Measurements from ENCODE around the gene ADSS2. TPM values are rescaled to one million over a fixed set of nuclear protein-coding genes. Genes with fewer than 3 reads are reported as not detected.

The ADSS2 gene
- total RNA-seq, 1 donor, result 52.8 TPM

- H3K36me3 ChIP-seq (ENCODE audit: insufficient read depth, low read length), result peaks cover 34% of the 10 kb centered on the region
- peak overlapping the region; percentile 11 for H3K4me2 ChIP-seq (ENCODE audit: insufficient read depth, low read length)
- no peaks in the 10 kb centered on the region for H4K20me1 ChIP-seq (ENCODE audit: insufficient read depth, low read length)
- no peak overlapping the region for H3K4me3 ChIP-seq (ENCODE audit: insufficient read depth, low read length)
- H3K79me2 ChIP-seq (ENCODE audit: insufficient read depth, low read length), result no peaks in the 10 kb centered on the region
- H2AFZ ChIP-seq (ENCODE audit: low read length), result no peak overlapping the region
- no peak for TF ChIP-seq CTCF (IDR thresholded peaks at IDR 0.05; ENCODE audit: extremely low read depth, low read depth, low read length)
- peaks cover 14% of the 10 kb centered on the region for H3K4me1 ChIP-seq (ENCODE audit: insufficient read depth, low read length)
- no peaks in the 10 kb centered on the region for H3K9me3 ChIP-seq (ENCODE audit: low read depth, low read length)
- H3K27me3 ChIP-seq (ENCODE audit: insufficient read depth, low read length), result no peaks in the 10 kb centered on the region
- H3K27ac ChIP-seq (ENCODE audit: low read depth, low read length), result no peak overlapping the region
- no peak for DNase-seq (ENCODE audit: insufficient read length, low spot score, missing footprints)
These were observed 42.0 kb downstream of the ADSS2 start for GRCh38 chr1:244409701-244410100.

GRCh38 chr1:244406337-244406736 is 45.4 kb downstream of the ADSS2 start:
- no peak overlapping the region for H3K4me3 ChIP-seq (ENCODE audit: insufficient read depth, low read length)
- peaks cover 21% of the 10 kb centered on the region for H3K36me3 ChIP-seq (ENCODE audit: insufficient read depth, low read length)
- TF ChIP-seq CTCF (IDR thresholded peaks at IDR 0.05; ENCODE audit: extremely low read depth, low read depth, low read length), result no peak
- H3K9me3 ChIP-seq (ENCODE audit: low read depth, low read length), result peaks cover 4% of the 10 kb centered on the region
- no peak overlapping the region for H2AFZ ChIP-seq (ENCODE audit: low read length)
- no peaks in the 10 kb centered on the region for H3K27me3 ChIP-seq (ENCODE audit: insufficient read depth, low read length)
- no peaks in the 10 kb centered on the region for H3K79me2 ChIP-seq (ENCODE audit: insufficient read depth, low read length)
- no peak for DNase-seq (ENCODE audit: insufficient read length, low spot score, missing footprints)
- peaks cover 8% of the 10 kb centered on the region for H3K4me1 ChIP-seq (ENCODE audit: insufficient read depth, low read length)
- no peaks in the 10 kb centered on the region for H4K20me1 ChIP-seq (ENCODE audit: insufficient read depth, low read length)
- no peak overlapping the region for H3K27ac ChIP-seq (ENCODE audit: low read depth, low read length)
- no peak overlapping the region for H3K4me2 ChIP-seq (ENCODE audit: insufficient read depth, low read length)

GRCh38 chr1:244405856-244406255 is 45.9 kb downstream of the ADSS2 start:
- H3K27me3 ChIP-seq (ENCODE audit: insufficient read depth, low read length), result no peaks in the 10 kb centered on the region
- no peaks in the 10 kb centered on the region for H3K79me2 ChIP-seq (ENCODE audit: insufficient read depth, low read length)
- no peaks in the 10 kb centered on the region for H4K20me1 ChIP-seq (ENCODE audit: insufficient read depth, low read length)
- no peak overlapping the region for H3K27ac ChIP-seq (ENCODE audit: low read depth, low read length)
- H3K4me3 ChIP-seq (ENCODE audit: insufficient read depth, low read length), result no peak overlapping the region
- H3K4me1 ChIP-seq (ENCODE audit: insufficient read depth, low read length), result peaks cover 8% of the 10 kb centered on the region
- H2AFZ ChIP-seq (ENCODE audit: low read length), result no peak overlapping the region
- peaks cover 20% of the 10 kb centered on the region for H3K36me3 ChIP-seq (ENCODE audit: insufficient read depth, low read length)
- no peak overlapping the region for H3K4me2 ChIP-seq (ENCODE audit: insufficient read depth, low read length)
- TF ChIP-seq CTCF (IDR thresholded peaks at IDR 0.05; ENCODE audit: extremely low read depth, low read depth, low read length), result no peak
- H3K9me3 ChIP-seq (ENCODE audit: low read depth, low read length), result peaks cover 4% of the 10 kb centered on the region
- no peak for DNase-seq (ENCODE audit: insufficient read length, low spot score, missing footprints)

- TF ChIP-seq CTCF (IDR thresholded peaks at IDR 0.05; ENCODE audit: extremely low read depth, low read depth, low read length), result no peak
- H3K9me3 ChIP-seq (ENCODE audit: low read depth, low read length), result peaks cover 4% of the 10 kb centered on the region
- peaks cover 20% of the 10 kb centered on the region for H3K36me3 ChIP-seq (ENCODE audit: insufficient read depth, low read length)
- no peak overlapping the region for H3K27ac ChIP-seq (ENCODE audit: low read depth, low read length)
- H3K79me2 ChIP-seq (ENCODE audit: insufficient read depth, low read length), result no peaks in the 10 kb centered on the region
- no peak overlapping the region for H2AFZ ChIP-seq (ENCODE audit: low read length)
- no peaks in the 10 kb centered on the region for H4K20me1 ChIP-seq (ENCODE audit: insufficient read depth, low read length)
- H3K4me2 ChIP-seq (ENCODE audit: insufficient read depth, low read length), result no peak overlapping the region
- no peaks in the 10 kb centered on the region for H3K4me1 ChIP-seq (ENCODE audit: insufficient read depth, low read length)
- H3K27me3 ChIP-seq (ENCODE audit: insufficient read depth, low read length), result no peaks in the 10 kb centered on the region
- DNase-seq (ENCODE audit: insufficient read length, low spot score, missing footprints), result no peak
- H3K4me3 ChIP-seq (ENCODE audit: insufficient read depth, low read length), result no peak overlapping the region
These were observed 48.3 kb downstream of the ADSS2 start for GRCh38 chr1:244403431-244403830.

Measured in osteoblast (primary cell).